HG03175 (cell line): ENCODE data around the gene RRP15.
A peak's percentile ranks its signal among the peaks of the same experiment; 100 is the strongest.

Experiments used
- ATAC-seq: cut with Tn5 transposase; IDR thresholded peaks from one replicate; pipeline ENCODE4 v1.9.1; 2021; ENCODE audit warnings: mild to moderate bottlenecking, moderate library complexity; ENCODE audit not compliant: unreplicated experiment

The RRP15 gene

GRCh38 chr1:218357893-218358232, 72.8 kb downstream of the RRP15 start:
- no peak for ATAC-seq

GRCh38 chr1:218361298-218362065, 76.4 kb downstream of the RRP15 start:
- no peak for ATAC-seq

- no peak for ATAC-seq
Observed at GRCh38 chr1:218362418-218363076, 77.5 kb downstream of the RRP15 start.

- ATAC-seq, result no peak
Observed at GRCh38 chr1:218363141-218363540, 78.0 kb downstream of the RRP15 start.

GRCh38 chr1:218364028-218364710, 79.1 kb downstream of the RRP15 start:
- no peak for ATAC-seq

- ATAC-seq, result no peak
Observed at GRCh38 chr1:218365226-218365999, 80.3 kb downstream of the RRP15 start.

- no peak for ATAC-seq
Observed at GRCh38 chr1:218366322-218367052, 81.4 kb downstream of the RRP15 start.

GRCh38 chr1:218367118-218367517, 82.0 kb downstream of the RRP15 start:
- ATAC-seq, result no peak

GRCh38 chr1:218368686-218369085, 83.6 kb downstream of the RRP15 start:
- no peak for ATAC-seq

- no peak for ATAC-seq
Observed at GRCh38 chr1:218369688-218370511, 84.8 kb downstream of the RRP15 start.

- ATAC-seq, result no peak
Observed at GRCh38 chr1:218371927-218372672, 87.0 kb downstream of the RRP15 start.

- no peak for ATAC-seq
Observed at GRCh38 chr1:218374401-218375353, 89.6 kb downstream of the RRP15 start.

GRCh38 chr1:218376722-218377121, 91.6 kb downstream of the RRP15 start:
- ATAC-seq, result peak; percentile 21

GRCh38 chr1:218377143-218377660, 92.1 kb downstream of the RRP15 start:
- peak; percentile 81 for ATAC-seq

- ATAC-seq, result no peak
Observed at GRCh38 chr1:218380125-218380977, 95.3 kb downstream of the RRP15 start.

- no peak for ATAC-seq
Observed at GRCh38 chr1:218382261-218382660, 97.2 kb downstream of the RRP15 start.

- no peak for ATAC-seq
Observed at GRCh38 chr1:218383051-218383450, 98.0 kb downstream of the RRP15 start.
